Karpas-422 (cell line): Measurements from ENCODE around the gene SRPRB. TPM values are rescaled to one million over a fixed set of nuclear protein-coding genes. Genes with fewer than 3 reads are reported as not detected.

Experiments used
- DNase-seq: peaks from one replicate; pipeline ENCODE4 v3.0.0-alpha.2; 2015
- H2AFZ ChIP-seq: fragments of 200-600 bp; sonication (generic); 2 replicates; pipeline ENCODE4 v1.6.1; 2014; ENCODE audit warnings: antibody characterized with exemption, low read length, mixed read lengths
- H3K27ac ChIP-seq: fragments of 200-600 bp; sonication (generic); 2 replicates; pipeline ENCODE4 v1.5.1; 2014; ENCODE audit warnings: mild to moderate bottlenecking, low read length, moderate library complexity
- H3K27me3 ChIP-seq: fragments of 200-600 bp; sonication (generic); 2 replicates; pipeline ENCODE4 v1.6.1; 2014; ENCODE audit warnings: low read length, mixed read lengths
- H3K36me3 ChIP-seq: fragments of 200-600 bp; sonication (generic); 2 replicates; pipeline ENCODE4 v1.6.1; 2014; ENCODE audit warnings: low read length, mixed read lengths; ENCODE audit not compliant: insufficient read depth
- H3K4me1 ChIP-seq: fragments of 200-600 bp; sonication (generic); 2 replicates; pipeline ENCODE4 v1.6.1; 2014; ENCODE audit warnings: mild to moderate bottlenecking, low read length, mixed read lengths
- H3K4me2 ChIP-seq: fragments of 200-600 bp; sonication (generic); 2 replicates; pipeline ENCODE4 v1.6.1; 2014; ENCODE audit warnings: low read length, low read depth, mild to moderate bottlenecking; ENCODE audit not compliant: poor library complexity, severe bottlenecking
- H3K4me3 ChIP-seq: fragments of 200-600 bp; sonication (generic); 2 replicates; pipeline ENCODE4 v1.5.1; 2014; ENCODE audit warnings: mild to moderate bottlenecking, antibody characterized with exemption, low read length, mixed read lengths
- H3K79me2 ChIP-seq: fragments of 200-600 bp; sonication (generic); 2 replicates; pipeline ENCODE4 v1.6.1; 2014; ENCODE audit warnings: mild to moderate bottlenecking, low read length, mixed read lengths
- H3K9ac ChIP-seq: fragments of 200-600 bp; sonication (generic); 2 replicates; pipeline ENCODE4 v1.6.0; 2014; ENCODE audit warnings: low read length
- H3K9me2 ChIP-seq: fragments of 200-600 bp; sonication (generic), shearing (Covaris generic); replicated peaks from 2 replicates; pipeline ENCODE4 v1.6.0; 2014; ENCODE audit warnings: mild to moderate bottlenecking, low read length, moderate library complexity; ENCODE audit not compliant: insufficient read depth
- H3K9me3 ChIP-seq: fragments of 300-700, 200-600 bp; sonication (generic); 2 replicates; pipeline ENCODE4 v1.6.1; 2014; ENCODE audit warnings: low read length, mixed read lengths
- H4K20me1 ChIP-seq: fragments of 200-600 bp; sonication (generic); 2 replicates; pipeline ENCODE4 v1.6.1; 2014; ENCODE audit warnings: mild to moderate bottlenecking, antibody characterized with exemption, low read length, low read depth; ENCODE audit not compliant: insufficient read depth
- total RNA-seq: library from RNA; depleted of rRNA; stranded (reverse); fragments of >200 nt; shearing (Covaris generic); gene quantifications from 2 replicates; pipeline ENCODE4 v1.2.3, GENCODE V29; 2014; ENCODE audit warnings: low replicate concordance; rRNA removed

Gene SRPRB
- total RNA-seq, 1 experiment from 2014 or later = 85.7 TPM

GRCh38 chr3:133868186-133868585, 62.6 kb downstream of the SRPRB start:
- Histone ChIP-seq H3K4me1 (0 out of 2 replicates have a peak, but pooled peaks cover 4% of the 10 kb centered on the region), H3K9me2 (no peaks in the 10 kb centered on the region), H3K4me2 (no peak overlapping the region), H2AFZ (no peak overlapping the region), H3K9ac (no peak overlapping the region), H3K9me3 (no peaks in the 10 kb centered on the region), H3K4me3 (no peak overlapping the region), H3K27me3 (no peaks in the 10 kb centered on the region), H4K20me1 (no peaks in the 10 kb centered on the region), H3K79me2 (no peaks in the 10 kb centered on the region), H3K27ac (no peak overlapping the region), H3K36me3 (no peaks in the 10 kb centered on the region)
- DNase-seq = no peak

- Histone ChIP-seq H4K20me1 (no peaks in the 10 kb centered on the region), H3K9me3 (no peaks in the 10 kb centered on the region), H3K36me3 (no peaks in the 10 kb centered on the region), H3K27ac (no peak overlapping the region), H3K27me3 (no peaks in the 10 kb centered on the region), H3K4me3 (no peak overlapping the region), H3K4me2 (no peak overlapping the region), H3K79me2 (no peaks in the 10 kb centered on the region), H2AFZ (no peak overlapping the region), H3K4me1 (0 out of 2 replicates have a peak, but pooled peaks cover 4% of the 10 kb centered on the region), H3K9ac (no peak overlapping the region), H3K9me2 (no peaks in the 10 kb centered on the region)
- DNase-seq = no peak
These were observed 63.3 kb downstream of the SRPRB start for GRCh38 chr3:133868758-133869475.

- Histone ChIP-seq H3K4me2 (no peak overlapping the region), H3K4me1 (0 out of 2 replicates have a peak, but pooled peaks cover 4% of the 10 kb centered on the region)
- no peak for DNase-seq
These were observed 64.0 kb downstream of the SRPRB start for GRCh38 chr3:133869586-133869985.

GRCh38 chr3:133870822-133871221, 65.2 kb downstream of the SRPRB start:
- no peak for DNase-seq
- Histone ChIP-seq H3K27ac (no peak overlapping the region), H2AFZ (no peak overlapping the region)

More at GRCh38 chr3:133869586-133869985, 64.0 kb downstream of the SRPRB start:
- no peak overlapping the region for H3K27ac ChIP-seq
- H3K4me3 ChIP-seq = no peak overlapping the region
- H3K79me2 ChIP-seq = no peaks in the 10 kb centered on the region
- H3K27me3 ChIP-seq = no peaks in the 10 kb centered on the region
- H3K36me3 ChIP-seq = no peaks in the 10 kb centered on the region
- no peaks in the 10 kb centered on the region for H3K9me3 ChIP-seq
- no peak overlapping the region for H2AFZ ChIP-seq
- no peaks in the 10 kb centered on the region for H4K20me1 ChIP-seq
- no peaks in the 10 kb centered on the region for H3K9me2 ChIP-seq
- H3K9ac ChIP-seq = no peak overlapping the region

More at GRCh38 chr3:133870822-133871221, 65.2 kb downstream of the SRPRB start:
- H4K20me1 ChIP-seq = no peaks in the 10 kb centered on the region
- H3K4me2 ChIP-seq = no peak overlapping the region
- H3K9me2 ChIP-seq = no peaks in the 10 kb centered on the region
- no peak overlapping the region for H3K4me3 ChIP-seq
- H3K79me2 ChIP-seq = no peaks in the 10 kb centered on the region
- H3K9ac ChIP-seq = no peak overlapping the region
- H3K36me3 ChIP-seq = no peaks in the 10 kb centered on the region
- H3K4me1 ChIP-seq = 0 out of 2 replicates have a peak, but pooled peaks cover 4% of the 10 kb centered on the region
- H3K9me3 ChIP-seq = no peaks in the 10 kb centered on the region
- no peaks in the 10 kb centered on the region for H3K27me3 ChIP-seq

Other genes with a start within 250 kb of the SRPRB start
- gene CDV3, start 232.1 kb upstream of the SRPRB start, total RNA-seq = 772 and 806 TPM in 2 replicates
- gene TOPBP1, start 143.9 kb upstream of the SRPRB start, total RNA-seq = 93.9 and 170 TPM in 2 replicates
- gene TF, start 59.4 kb upstream of the SRPRB start, total RNA-seq = 0.36 and 1.6 TPM in 2 replicates
- not detected in 2 replicates for gene RAB6B, start 90.1 kb downstream of the SRPRB start, total RNA-seq
- gene SLCO2A1, start 224.1 kb downstream of the SRPRB start, total RNA-seq = not detected in 2 replicates